ENCODE measurements around the gene POC1B. TPM values are rescaled to one million over a fixed set of nuclear protein-coding genes. Genes with fewer than 3 reads are reported as not detected.

The POC1B gene
- polyA plus RNA-seq, 1 donor: 20.8 TPM

DNA sequence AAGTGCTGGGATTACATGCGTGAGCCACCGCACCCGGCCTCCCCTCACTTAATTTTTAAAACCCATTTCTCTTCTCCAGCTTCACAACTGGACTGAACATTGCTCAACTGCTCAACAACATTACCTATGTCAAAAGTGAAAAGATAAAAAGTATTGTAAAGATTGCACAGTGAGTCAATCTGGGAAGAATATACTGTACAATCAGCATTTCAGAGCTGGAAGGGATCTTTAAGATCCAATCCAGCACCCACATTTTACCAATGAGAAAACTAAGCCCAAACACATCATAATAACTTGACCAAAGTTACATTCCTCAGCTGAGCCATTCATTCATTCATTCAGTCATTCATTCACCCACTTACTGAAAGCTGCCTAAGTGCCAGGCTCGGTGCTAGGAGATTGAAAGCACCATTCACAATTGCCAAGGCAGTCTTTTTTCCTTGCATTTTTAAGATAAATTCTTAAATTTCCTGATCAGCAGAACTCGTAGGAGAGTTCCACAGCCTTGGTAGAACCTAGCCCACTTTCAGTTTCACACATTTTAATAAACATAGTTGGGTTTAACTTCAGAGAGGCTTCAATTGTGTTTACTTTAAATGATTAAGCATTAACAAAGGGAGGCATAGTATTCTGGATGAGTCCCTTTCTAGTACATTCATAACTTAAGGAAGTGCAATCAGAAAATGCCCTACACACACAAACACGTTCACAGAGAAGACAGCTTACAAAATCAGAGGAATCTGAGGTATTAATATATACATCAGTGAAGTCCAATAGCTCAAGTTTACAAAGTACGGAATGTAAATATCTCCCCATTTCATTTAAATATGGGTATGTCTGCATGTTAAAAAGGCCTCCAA lies 4.3 kb downstream of the POC1B start:
- H3K4me3 ChIP-seq (ENCODE audit: low read length): peak overlapping the region; percentile 99
- 0% methylated on average over 1 of the region's 7 CpGs for WGBS (ENCODE audit: insufficient coverage, low lambda C conversion rate)
- H3K36me3 ChIP-seq (ENCODE audit: control insufficient read depth, insufficient read depth, low read length): peaks cover 4% of the 10 kb centered on the region
- H3K9me3 ChIP-seq (ENCODE audit: control insufficient read depth, low read depth, low read length): no peaks in the 10 kb centered on the region
- peaks cover 7% of the 10 kb centered on the region for H3K4me1 ChIP-seq (ENCODE audit: control insufficient read depth, insufficient read depth, low read length)
- peak in 1 of 2 donors; percentile 70 for DNase-seq
- H3K27me3 ChIP-seq (ENCODE audit: control insufficient read depth, insufficient read depth, low read length): no peaks in the 10 kb centered on the region
- H3K27ac ChIP-seq (ENCODE audit: low read length): peak overlapping the region; percentile 94

DNA sequence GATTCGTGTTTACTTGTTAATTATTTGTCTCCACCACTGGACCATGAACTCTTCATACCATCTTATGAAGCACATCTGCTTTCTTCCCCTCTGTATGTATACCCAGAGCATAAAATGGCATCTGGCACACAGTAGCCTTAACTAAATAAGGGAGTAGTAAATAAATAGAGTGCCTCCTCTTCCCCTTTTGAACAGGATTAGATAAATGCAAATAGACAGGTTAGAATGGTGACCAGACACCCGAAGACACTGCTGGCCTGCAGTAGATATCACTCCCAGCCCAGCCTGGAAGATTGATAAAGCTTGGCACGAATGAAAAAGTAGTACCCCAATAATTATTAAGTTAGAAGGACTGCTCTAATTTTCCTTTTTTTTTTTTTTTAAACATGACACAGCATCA lies 8.1 kb downstream of the POC1B start:
- 60% methylated on average over 1 of the region's 3 CpGs for WGBS (ENCODE audit: insufficient coverage, low lambda C conversion rate)
- Histone ChIP-seq H3K4me3 (ENCODE audit: low read length) (no peak overlapping the region), H3K36me3 (ENCODE audit: control insufficient read depth, insufficient read depth, low read length) (peaks cover 4% of the 10 kb centered on the region), H3K9me3 (ENCODE audit: control insufficient read depth, low read depth, low read length) (no peaks in the 10 kb centered on the region), H3K27ac (ENCODE audit: low read length) (no peak overlapping the region), H3K27me3 (ENCODE audit: control insufficient read depth, insufficient read depth, low read length) (no peaks in the 10 kb centered on the region), H3K4me1 (ENCODE audit: control insufficient read depth, insufficient read depth, low read length) (peaks cover 5% of the 10 kb centered on the region)
- no peak for DNase-seq

DNA sequence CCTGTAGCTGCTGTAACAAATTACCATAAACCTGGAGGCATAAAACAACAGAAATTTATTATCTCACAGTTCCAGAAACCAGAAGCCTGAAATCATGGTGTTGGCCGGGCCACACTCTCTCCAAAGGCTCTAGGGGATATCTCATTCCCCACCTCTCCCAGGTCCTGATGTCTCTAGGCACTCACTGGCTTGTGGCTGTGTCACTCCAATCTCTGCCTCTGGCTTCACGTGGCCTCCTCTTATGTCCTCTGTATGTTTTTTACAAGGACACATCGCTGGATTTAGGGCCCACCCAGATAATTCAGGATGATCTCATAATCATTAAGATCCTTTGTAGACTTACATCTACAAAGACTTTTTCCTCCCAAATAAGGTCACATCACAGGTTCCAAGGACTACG lies 9.2 kb downstream of the POC1B start:
- no peak for DNase-seq
- no peaks in the 10 kb centered on the region for H3K27me3 ChIP-seq (ENCODE audit: control insufficient read depth, insufficient read depth, low read length)
- H3K36me3 ChIP-seq (ENCODE audit: control insufficient read depth, insufficient read depth, low read length): peaks cover 4% of the 10 kb centered on the region
- H3K4me3 ChIP-seq (ENCODE audit: low read length): no peak overlapping the region
- H3K9me3 ChIP-seq (ENCODE audit: control insufficient read depth, low read depth, low read length): no peaks in the 10 kb centered on the region
- no peak overlapping the region for H3K27ac ChIP-seq (ENCODE audit: low read length)
- peaks cover 11% of the 10 kb centered on the region for H3K4me1 ChIP-seq (ENCODE audit: control insufficient read depth, insufficient read depth, low read length)
- no CpG with 5 or more reads among the region's 4 CpGs for WGBS (ENCODE audit: insufficient coverage, low lambda C conversion rate)

DNA sequence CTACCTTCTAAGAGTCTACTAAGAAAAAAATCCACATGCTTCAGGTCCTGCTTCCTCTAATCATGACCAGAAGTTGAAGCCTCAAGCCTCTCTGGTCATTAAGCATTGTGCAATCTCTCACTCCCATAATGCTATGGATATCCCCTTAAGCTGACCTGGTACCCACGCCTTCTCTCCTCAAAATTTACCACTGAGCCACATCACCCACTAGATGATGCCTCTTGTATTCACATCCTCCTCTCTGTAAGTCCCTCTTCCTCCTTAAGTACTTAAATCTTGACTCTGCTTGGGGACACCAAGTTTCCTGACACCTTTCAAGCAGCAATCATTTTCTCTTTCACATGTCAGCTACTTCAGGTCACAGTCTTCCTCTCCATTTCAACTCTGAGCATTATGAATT lies 11.1 kb downstream of the POC1B start:
- H3K36me3 ChIP-seq (ENCODE audit: control insufficient read depth, insufficient read depth, low read length): peaks cover 4% of the 10 kb centered on the region
- 100% methylated on average over 1 of the region's 1 CpG for WGBS (ENCODE audit: insufficient coverage, low lambda C conversion rate)
- no peak overlapping the region for H3K4me3 ChIP-seq (ENCODE audit: low read length)

DNA sequence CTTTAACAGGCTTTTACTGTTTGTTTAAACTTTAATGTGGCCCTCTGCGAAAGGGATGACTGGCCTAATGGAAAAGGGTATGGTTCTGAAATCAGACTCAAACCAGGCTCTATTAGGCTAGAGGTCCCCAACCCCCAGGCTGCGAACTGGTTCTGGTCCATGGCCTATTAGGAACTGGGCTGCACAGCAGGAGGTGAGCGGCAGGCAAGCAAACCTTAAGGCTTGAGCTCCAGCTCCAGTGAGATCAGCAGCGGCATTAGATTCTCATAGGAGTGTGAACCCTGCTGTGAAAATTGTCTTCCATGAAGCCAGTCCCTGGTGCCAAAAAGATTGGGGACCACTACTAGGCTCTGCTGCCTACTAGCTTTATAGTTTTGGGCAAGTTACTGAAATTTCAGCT lies 12.3 kb downstream of the POC1B start:
- no peak for DNase-seq
- H3K4me1 ChIP-seq (ENCODE audit: control insufficient read depth, insufficient read depth, low read length): peaks cover 7% of the 10 kb centered on the region
- no peaks in the 10 kb centered on the region for H3K36me3 ChIP-seq (ENCODE audit: control insufficient read depth, insufficient read depth, low read length)
- no peak overlapping the region for H3K27ac ChIP-seq (ENCODE audit: low read length)
- H3K9me3 ChIP-seq (ENCODE audit: control insufficient read depth, low read depth, low read length): no peaks in the 10 kb centered on the region
- WGBS (ENCODE audit: insufficient coverage, low lambda C conversion rate): no CpG with 5 or more reads among the region's 4 CpGs
- no peaks in the 10 kb centered on the region for H3K27me3 ChIP-seq (ENCODE audit: control insufficient read depth, insufficient read depth, low read length)
- no peak overlapping the region for H3K4me3 ChIP-seq (ENCODE audit: low read length)

More for the DNA sequence above, 11.1 kb downstream of the POC1B start:
- Histone ChIP-seq H3K9me3 (ENCODE audit: control insufficient read depth, low read depth, low read length) (no peaks in the 10 kb centered on the region), H3K4me1 (ENCODE audit: control insufficient read depth, insufficient read depth, low read length) (peaks cover 11% of the 10 kb centered on the region), H3K27ac (ENCODE audit: low read length) (no peak overlapping the region), H3K27me3 (ENCODE audit: control insufficient read depth, insufficient read depth, low read length) (no peaks in the 10 kb centered on the region)
- no peak for DNase-seq

DNA sequence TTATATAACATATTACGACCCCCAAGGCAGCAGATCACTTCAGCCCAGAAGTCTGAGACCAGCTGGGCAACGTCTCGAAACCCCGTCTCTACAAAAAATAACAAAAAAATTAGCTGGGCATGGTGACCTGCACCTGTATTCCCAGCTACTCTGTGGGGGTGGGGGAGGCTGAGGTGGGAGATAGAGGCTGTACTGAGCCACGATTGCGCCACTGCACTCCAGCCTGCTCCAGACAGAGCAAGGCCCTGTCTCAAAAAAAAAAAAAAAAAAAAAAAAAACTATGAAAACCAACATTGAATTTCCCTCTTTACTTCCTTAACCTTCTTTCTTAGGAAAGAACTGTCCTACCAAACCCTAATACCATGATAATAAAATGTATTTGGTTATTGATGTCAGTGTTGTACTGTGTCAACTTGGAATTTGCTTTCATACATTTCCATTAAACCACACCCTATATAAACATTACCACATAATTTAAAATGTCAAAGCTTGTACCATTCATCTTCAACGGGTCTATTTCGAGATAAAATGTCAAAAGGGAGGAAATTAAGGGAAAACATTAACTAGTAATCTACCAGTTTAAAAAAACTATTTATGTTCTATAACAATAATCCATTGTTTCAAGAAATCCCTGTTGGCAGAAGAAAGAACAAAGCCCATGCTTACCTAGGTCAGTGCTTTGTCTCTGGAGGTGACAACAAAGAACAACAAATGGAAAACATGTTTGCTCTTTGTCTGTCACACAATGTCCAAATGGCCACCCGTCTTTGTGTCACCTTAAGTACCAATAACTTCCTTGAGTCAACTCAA lies 18.6 kb downstream of the POC1B start:
- H3K4me1 ChIP-seq (ENCODE audit: control insufficient read depth, insufficient read depth, low read length): peaks cover 19% of the 10 kb centered on the region
- peak in 1 of 2 donors; percentile 83 for DNase-seq
- no peaks in the 10 kb centered on the region for H3K27me3 ChIP-seq (ENCODE audit: control insufficient read depth, insufficient read depth, low read length)
- no peak overlapping the region for H3K4me3 ChIP-seq (ENCODE audit: low read length)
- H3K27ac ChIP-seq (ENCODE audit: low read length): peak overlapping the region; percentile 56
- WGBS (ENCODE audit: insufficient coverage, low lambda C conversion rate): 40% methylated on average over 1 of the region's 9 CpGs
- H3K9me3 ChIP-seq (ENCODE audit: control insufficient read depth, low read depth, low read length): peaks cover 4% of the 10 kb centered on the region
- H3K36me3 ChIP-seq (ENCODE audit: control insufficient read depth, insufficient read depth, low read length): no peaks in the 10 kb centered on the region

DNA sequence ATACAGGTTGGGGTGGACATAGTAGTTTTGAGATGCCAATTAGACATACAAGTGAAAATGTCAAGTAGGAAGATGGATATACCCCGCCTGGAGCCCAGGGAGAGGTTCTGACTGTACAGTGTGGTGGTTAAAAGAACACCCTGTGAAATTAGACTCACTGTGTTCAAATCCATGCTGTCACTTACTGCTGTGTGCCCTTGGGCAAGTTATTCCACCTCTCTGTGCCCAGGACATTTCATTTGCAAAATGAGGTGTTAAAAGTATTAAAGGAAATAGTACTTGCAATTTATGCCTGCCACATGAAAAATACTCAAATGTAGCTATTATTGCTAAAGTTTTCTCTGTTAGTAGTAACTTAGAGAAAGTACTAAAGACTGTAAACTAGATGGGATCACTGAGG lies 19.8 kb downstream of the POC1B start:
- Histone ChIP-seq H3K27ac (ENCODE audit: low read length) (peak overlapping the region; percentile 56), H3K36me3 (ENCODE audit: control insufficient read depth, insufficient read depth, low read length) (no peaks in the 10 kb centered on the region), H3K9me3 (ENCODE audit: control insufficient read depth, low read depth, low read length) (peaks cover 4% of the 10 kb centered on the region), H3K4me1 (ENCODE audit: control insufficient read depth, insufficient read depth, low read length) (peaks cover 18% of the 10 kb centered on the region), H3K4me3 (ENCODE audit: low read length) (no peak overlapping the region), H3K27me3 (ENCODE audit: control insufficient read depth, insufficient read depth, low read length) (no peaks in the 10 kb centered on the region)
- no peak for DNase-seq
- no CpG with 5 or more reads among the region's 1 CpG for WGBS (ENCODE audit: insufficient coverage, low lambda C conversion rate)

DNA sequence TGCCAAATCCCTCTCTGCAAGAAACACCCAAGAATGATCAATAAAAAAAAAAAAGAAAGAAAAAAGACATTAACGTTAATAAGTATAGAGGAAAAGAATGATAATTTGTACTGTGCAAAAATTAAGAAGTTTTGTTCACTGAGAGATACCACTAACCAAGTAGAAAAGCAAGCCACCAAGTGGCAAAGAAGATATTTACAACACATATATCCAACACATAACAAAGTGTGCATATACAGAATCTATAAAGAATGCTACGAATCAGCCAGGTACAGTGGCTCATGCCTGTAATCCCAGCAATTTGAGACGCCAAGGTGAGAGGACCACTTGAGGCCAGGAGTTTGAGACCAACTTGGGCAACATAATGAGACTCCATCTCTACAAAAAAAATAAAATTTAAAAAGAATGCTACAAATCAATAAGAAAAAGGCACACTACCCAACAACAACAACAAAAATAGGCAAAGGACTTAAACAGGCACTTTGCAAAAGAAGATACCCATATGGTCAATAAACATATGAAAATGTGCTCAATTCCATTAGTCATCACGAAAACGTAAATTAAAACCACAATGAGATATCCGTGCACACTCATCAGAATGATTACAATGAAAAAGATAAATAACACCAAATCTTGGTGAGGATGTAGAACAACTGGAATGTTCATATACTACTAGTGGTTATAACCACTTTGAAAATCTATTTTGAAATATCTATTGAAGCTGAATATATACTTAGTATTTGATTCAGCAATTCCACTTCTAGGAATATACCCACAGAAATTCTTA lies 21.1 kb downstream of the POC1B start:
- WGBS (ENCODE audit: insufficient coverage, low lambda C conversion rate): 84% methylated on average over 4 of the region's 6 CpGs
- Histone ChIP-seq H3K36me3 (ENCODE audit: control insufficient read depth, insufficient read depth, low read length) (peaks cover under 1% of the 10 kb centered on the region), H3K4me3 (ENCODE audit: low read length) (no peak overlapping the region), H3K4me1 (ENCODE audit: control insufficient read depth, insufficient read depth, low read length) (peaks cover 18% of the 10 kb centered on the region), H3K27ac (ENCODE audit: low read length) (no peak overlapping the region), H3K9me3 (ENCODE audit: control insufficient read depth, low read depth, low read length) (peaks cover 5% of the 10 kb centered on the region), H3K27me3 (ENCODE audit: control insufficient read depth, insufficient read depth, low read length) (no peaks in the 10 kb centered on the region)
- no peak for DNase-seq

DNA sequence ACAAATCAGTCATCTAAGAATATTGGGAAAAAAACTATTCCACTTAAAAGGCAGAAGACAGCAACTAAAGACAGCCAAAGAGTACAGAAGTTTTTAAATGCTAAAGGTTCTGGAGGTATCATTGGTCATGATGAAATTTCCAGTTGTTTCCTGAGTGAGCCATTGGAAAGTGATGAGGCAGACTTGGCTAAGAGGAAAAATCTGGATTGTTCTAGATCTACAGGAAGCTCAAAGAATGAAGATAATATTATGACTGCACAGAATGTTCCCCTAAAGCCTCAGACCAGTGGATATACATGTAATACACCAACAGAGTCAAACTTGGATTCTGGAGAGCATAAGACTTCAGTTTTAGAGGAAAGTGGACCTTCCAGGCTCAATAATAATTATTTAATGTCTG lies 24.1 kb downstream of the POC1B start:
- peaks cover 28% of the 10 kb centered on the region for H3K4me1 ChIP-seq (ENCODE audit: control insufficient read depth, insufficient read depth, low read length)
- H3K9me3 ChIP-seq (ENCODE audit: control insufficient read depth, low read depth, low read length): peaks cover 6% of the 10 kb centered on the region
- H3K27me3 ChIP-seq (ENCODE audit: control insufficient read depth, insufficient read depth, low read length): no peaks in the 10 kb centered on the region
- DNase-seq: no peak
- peaks cover 2% of the 10 kb centered on the region for H3K36me3 ChIP-seq (ENCODE audit: control insufficient read depth, insufficient read depth, low read length)
- no peak overlapping the region for H3K27ac ChIP-seq (ENCODE audit: low read length)
- no peak overlapping the region for H3K4me3 ChIP-seq (ENCODE audit: low read length)

DNA sequence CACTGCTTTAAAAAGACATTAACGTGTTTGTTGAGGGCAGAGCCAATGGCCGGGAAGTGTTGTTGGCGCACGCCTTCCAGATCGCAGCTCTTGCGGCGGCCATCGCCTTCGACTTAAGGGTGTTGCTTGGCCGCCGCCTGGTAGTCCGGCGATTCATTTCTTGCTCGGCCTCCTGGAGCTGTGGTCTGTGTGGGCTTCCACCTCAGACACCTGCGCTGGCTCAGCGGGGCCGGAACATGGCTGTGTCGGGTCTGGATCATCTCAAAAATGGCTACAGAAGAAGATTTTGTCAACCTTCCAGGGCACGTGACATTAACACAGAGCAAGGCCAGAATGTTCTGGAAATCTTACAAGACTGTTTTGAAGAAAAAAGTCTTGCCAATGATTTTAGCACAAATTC lies 26.0 kb downstream of the POC1B start:
- H3K9me3 ChIP-seq (ENCODE audit: control insufficient read depth, low read depth, low read length): peaks cover 6% of the 10 kb centered on the region
- WGBS (ENCODE audit: insufficient coverage, low lambda C conversion rate): no CpG with 5 or more reads among the region's 19 CpGs
- H3K36me3 ChIP-seq (ENCODE audit: control insufficient read depth, insufficient read depth, low read length): peaks cover 2% of the 10 kb centered on the region
- no peak for DNase-seq
- H3K27me3 ChIP-seq (ENCODE audit: control insufficient read depth, insufficient read depth, low read length): no peaks in the 10 kb centered on the region
- no peak overlapping the region for H3K27ac ChIP-seq (ENCODE audit: low read length)
- no peak overlapping the region for H3K4me3 ChIP-seq (ENCODE audit: low read length)
- peaks cover 17% of the 10 kb centered on the region for H3K4me1 ChIP-seq (ENCODE audit: control insufficient read depth, insufficient read depth, low read length)
